T-helper 2 cell treated with Interferon-gamma antibody and Interleukin-4, amounts not matched to agents 100 ng/mL and 5 ng/mL, for 36 hours (primary cell): ENCODE measurements around the gene UBXN4. TPM values are rescaled to one million over a fixed set of nuclear protein-coding genes. Genes with fewer than 3 reads are reported as not detected.

Source experiments
- intact Hi-C: fragments of 100-400 bp; cut with micrococcal nuclease; formaldehyde crosslinking; loops from one replicate; pipeline ENCODE4 v1.15.1; 2023
- total RNA-seq: library from RNA; stranded (reverse); gene quantifications from 2 replicates; pipeline ENCODE4 v1.2.3, GENCODE V29; 2022

Gene UBXN4
- total RNA-seq, 1 donor from 2014 or later, result 138 TPM

GRCh38 chr2:135762022-135762421, 20.4 kb downstream of the UBXN4 start:
- intact Hi-C loops, result no loop called here

- intact Hi-C loops, result no loop called here
These were observed 20.9 kb downstream of the UBXN4 start for GRCh38 chr2:135762530-135762929.

GRCh38 chr2:135768863-135769262, 27.2 kb downstream of the UBXN4 start:
- intact Hi-C loops, result no loop called here

- intact Hi-C loops, result no loop called here
These were observed 31.7 kb downstream of the UBXN4 start for GRCh38 chr2:135773319-135773718.

GRCh38 chr2:135773917-135774316, 32.3 kb downstream of the UBXN4 start:
- intact Hi-C loops, result no loop called here

- intact Hi-C loops, result no loop called here
These were observed 33.8 kb downstream of the UBXN4 start for GRCh38 chr2:135775420-135775819.

GRCh38 chr2:135776367-135776766, 34.7 kb downstream of the UBXN4 start:
- intact Hi-C loops, result no loop called here

GRCh38 chr2:135782231-135782630, 40.6 kb downstream of the UBXN4 start:
- intact Hi-C loops, result no loop called here

GRCh38 chr2:135783439-135783838, 41.8 kb downstream of the UBXN4 start:
- intact Hi-C loops, result no loop called here

- intact Hi-C loops, result loop anchor here (1.0 kb wide), 1 partner anchor 12 kb away; no protein-coding TSS in a partner anchor
These were observed 43.4 kb downstream of the UBXN4 start for GRCh38 chr2:135785032-135785431.

GRCh38 chr2:135786823-135787222, 45.2 kb downstream of the UBXN4 start:
- intact Hi-C loops, result no loop called here

GRCh38 chr2:135790423-135790822, 48.8 kb downstream of the UBXN4 start:
- intact Hi-C loops, result no loop called here

- intact Hi-C loops, result no loop called here
These were observed 49.9 kb downstream of the UBXN4 start for GRCh38 chr2:135791418-135792190.

- intact Hi-C loops, result no loop called here
These were observed 50.9 kb downstream of the UBXN4 start for GRCh38 chr2:135792401-135793150.

GRCh38 chr2:135795641-135796040, 54.0 kb downstream of the UBXN4 start:
- intact Hi-C loops, result loop anchor here (5.0 kb wide), 1 partner anchor 53 kb away; the partner anchor contains the start of gene UBXN4

- intact Hi-C loops, result loop anchor here (1.0 to 5.0 kb wide), 2 partner anchors 11 to 54 kb away; partner anchors contain the start of gene UBXN4
These were observed 55.0 kb downstream of the UBXN4 start for GRCh38 chr2:135796606-135797005.

- intact Hi-C loops, result loop anchor here (1.0 to 5.0 kb wide), 2 partner anchors 12 to 55 kb away; partner anchors contain the start of gene UBXN4
These were observed 56.0 kb downstream of the UBXN4 start for GRCh38 chr2:135797497-135798274.

- intact Hi-C loops, result loop anchor here (5.0 kb wide), 1 partner anchor 56 kb away; the partner anchor contains the start of gene UBXN4
These were observed 56.6 kb downstream of the UBXN4 start for GRCh38 chr2:135798275-135798705.

- intact Hi-C loops, result loop anchor here (5.0 kb wide), 1 partner anchor 56 kb away; the partner anchor contains the start of gene UBXN4
These were observed 57.1 kb downstream of the UBXN4 start for GRCh38 chr2:135798762-135799161.

GRCh38 chr2:135799738-135800137, 58.1 kb downstream of the UBXN4 start:
- intact Hi-C loops, result loop anchor here (5.0 kb wide), 1 partner anchor 57 kb away; the partner anchor contains the start of gene UBXN4
